GM10266 (cell line): Measurements from ENCODE around the gene SPIRE1.

Experiments used
- DNase-seq: peaks from one replicate; pipeline ENCODE4 v3.0.0; 2012; ENCODE audit errors: extremely low spot score
- TF ChIP-seq, protein P1 (sequence below): IDR thresholded peaks from 2 replicates; pipeline ENCODE4 v1.5.1; 2012; ENCODE audit warnings: mild to moderate bottlenecking, low read depth; ENCODE audit not compliant: control insufficient read depth, insufficient read depth; ENCODE audit errors: missing control alignments

Gene SPIRE1

DNA sequence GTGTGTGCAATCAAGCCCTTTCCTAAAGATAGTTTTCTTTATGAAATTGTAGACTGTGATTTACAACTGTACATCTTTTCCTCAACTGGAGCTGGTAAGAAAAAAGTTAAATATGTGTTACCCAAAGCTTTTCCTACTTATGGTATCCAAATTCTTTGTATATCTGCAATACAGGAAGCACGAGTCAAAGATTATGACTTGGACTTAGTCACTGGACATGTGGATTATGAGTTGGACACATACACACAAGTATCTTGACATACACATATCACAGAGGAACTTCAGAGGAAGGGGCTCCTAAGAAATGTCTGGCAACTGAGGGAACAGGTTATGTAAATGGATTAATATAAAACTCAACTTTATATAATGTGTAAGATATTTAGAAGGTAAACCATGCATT, 215.0 kb downstream of the SPIRE1 start:
- no peak for DNase-seq
- TF ChIP-seq, protein P1, sequence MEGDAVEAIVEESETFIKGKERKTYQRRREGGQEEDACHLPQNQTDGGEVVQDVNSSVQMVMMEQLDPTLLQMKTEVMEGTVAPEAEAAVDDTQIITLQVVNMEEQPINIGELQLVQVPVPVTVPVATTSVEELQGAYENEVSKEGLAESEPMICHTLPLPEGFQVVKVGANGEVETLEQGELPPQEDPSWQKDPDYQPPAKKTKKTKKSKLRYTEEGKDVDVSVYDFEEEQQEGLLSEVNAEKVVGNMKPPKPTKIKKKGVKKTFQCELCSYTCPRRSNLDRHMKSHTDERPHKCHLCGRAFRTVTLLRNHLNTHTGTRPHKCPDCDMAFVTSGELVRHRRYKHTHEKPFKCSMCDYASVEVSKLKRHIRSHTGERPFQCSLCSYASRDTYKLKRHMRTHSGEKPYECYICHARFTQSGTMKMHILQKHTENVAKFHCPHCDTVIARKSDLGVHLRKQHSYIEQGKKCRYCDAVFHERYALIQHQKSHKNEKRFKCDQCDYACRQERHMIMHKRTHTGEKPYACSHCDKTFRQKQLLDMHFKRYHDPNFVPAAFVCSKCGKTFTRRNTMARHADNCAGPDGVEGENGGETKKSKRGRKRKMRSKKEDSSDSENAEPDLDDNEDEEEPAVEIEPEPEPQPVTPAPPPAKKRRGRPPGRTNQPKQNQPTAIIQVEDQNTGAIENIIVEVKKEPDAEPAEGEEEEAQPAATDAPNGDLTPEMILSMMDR: no peak

GRCh38 chr18:12441475-12442034, 216.4 kb downstream of the SPIRE1 start:
- TF ChIP-seq, protein P1: no peak
- DNase-seq: no peak

DNA sequence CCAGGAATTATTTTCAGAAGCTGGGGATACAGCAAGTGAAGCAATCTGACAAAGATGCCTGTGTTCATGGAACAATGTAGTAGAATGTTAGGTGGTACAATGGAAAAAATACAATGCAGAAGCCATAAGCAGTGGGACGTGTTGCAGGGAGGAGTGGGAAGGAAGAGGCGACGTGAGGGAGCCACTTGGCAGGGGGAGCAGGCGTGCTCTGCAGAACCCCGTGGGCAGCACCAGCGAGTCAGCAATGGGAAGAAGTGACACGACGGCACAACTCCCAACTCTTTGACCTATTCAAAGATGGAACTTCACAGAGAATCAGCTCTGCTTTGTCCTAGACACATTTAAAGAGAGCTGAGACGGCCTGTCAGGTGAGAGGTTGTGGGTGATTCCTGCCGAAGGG, 219.7 kb downstream of the SPIRE1 start:
- TF ChIP-seq, protein P1: no peak
- no peak for DNase-seq

DNA sequence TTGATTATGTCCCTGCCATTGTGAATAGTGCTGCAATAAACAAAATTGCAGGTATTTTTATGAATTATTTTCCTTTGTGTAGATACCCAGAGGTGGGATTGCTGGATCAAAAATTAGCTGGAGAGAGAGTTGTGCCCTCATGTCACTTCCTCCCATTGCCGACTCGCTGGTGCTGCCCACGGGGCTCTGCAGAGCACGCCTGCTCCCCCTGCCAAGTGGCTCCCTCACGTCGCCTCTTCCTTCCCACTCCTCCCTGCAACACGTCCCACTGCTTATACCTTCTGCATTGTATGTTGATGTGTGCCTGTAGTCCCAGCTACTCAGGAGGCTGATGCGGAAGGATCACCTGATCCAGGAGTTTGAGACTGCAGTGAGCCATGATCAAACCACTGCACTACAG, 222.0 kb downstream of the SPIRE1 start:
- TF ChIP-seq, protein P1: no peak
- no peak for DNase-seq

DNA sequence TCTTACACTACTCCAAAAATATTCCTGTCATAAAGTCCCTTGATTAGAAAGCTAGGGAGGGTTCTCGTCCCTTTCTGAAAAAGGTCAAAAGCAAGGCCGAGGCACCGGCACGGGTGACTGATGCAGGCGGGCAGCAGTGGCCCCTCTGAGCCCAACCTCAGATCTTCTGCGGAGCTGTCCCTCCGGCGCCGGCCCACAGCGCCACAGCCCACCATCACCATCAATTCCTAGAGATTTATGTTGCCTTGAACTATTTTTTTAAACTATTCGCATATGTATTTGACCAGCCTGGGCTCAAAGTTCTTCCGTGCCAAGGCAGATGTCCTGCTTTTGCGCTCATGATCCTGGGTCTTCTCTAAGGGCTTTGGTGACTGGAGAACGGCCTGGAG, 223.4 kb downstream of the SPIRE1 start:
- DNase-seq: no peak
- TF ChIP-seq, protein P1: no peak

GRCh38 chr18:12433829-12434540, 223.9 kb downstream of the SPIRE1 start:
- no peak for DNase-seq
- TF ChIP-seq, protein P1: no peak

- no peak for DNase-seq
- TF ChIP-seq, protein P1: no peak
Observed at GRCh38 chr18:12432881-12433280, 225.0 kb downstream of the SPIRE1 start.
